DMS79 treated with DMSO at 0.1 percent for 48 hours (cell line): Measurements from ENCODE around the gene ST8SIA5.
A peak's percentile ranks its signal among the peaks of the same experiment; 100 is the strongest.
"Not testable (repeated sequence)": the region's sequence is repeated elsewhere in the genome, so short reads cannot be mapped to it uniquely, and the experiment has no call there.

Experiments used
- DNase-seq: peaks from one replicate; lab custom pipeline; 2025; lab: John Stamatoyannopoulos, UW

ST8SIA5 gene

GRCh38 chr18:46756559-46757201 lies at the start of gene ST8SIA5:
Gene ST8SIA5 (minus strand): TSS chr18:46757053. CDS start chr18:46756508, 545 bp downstream.
- peak; percentile 37 for DNase-seq

- DNase-seq: not testable (repeated sequence)
These were observed 39.1 kb upstream of the ST8SIA5 start for GRCh38 chr18:46795945-46796344.

GRCh38 chr18:46794607-46795006 lies 37.8 kb upstream of the ST8SIA5 start:
- no peak for DNase-seq

- DNase-seq: peak; percentile 49
These were observed 36.7 kb upstream of the ST8SIA5 start for GRCh38 chr18:46793565-46793964.

- DNase-seq: no peak
These were observed 32.2 kb upstream of the ST8SIA5 start for GRCh38 chr18:46789088-46789487.

- DNase-seq: no peak
These were observed 30.8 kb upstream of the ST8SIA5 start for GRCh38 chr18:46787674-46788073.

- no peak for DNase-seq
These were observed 15.5 kb upstream of the ST8SIA5 start for GRCh38 chr18:46772357-46772756.

- DNase-seq: no peak
These were observed 14.3 kb upstream of the ST8SIA5 start for GRCh38 chr18:46771141-46771540.

GRCh38 chr18:46770708-46771107 lies 13.9 kb upstream of the ST8SIA5 start:
- no peak for DNase-seq

GRCh38 chr18:46768166-46768921 lies 11.5 kb upstream of the ST8SIA5 start:
- DNase-seq: no peak

GRCh38 chr18:46767217-46767616 lies 10.4 kb upstream of the ST8SIA5 start:
- DNase-seq: no peak

GRCh38 chr18:46764586-46764985 lies 7.7 kb upstream of the ST8SIA5 start:
- no peak for DNase-seq

GRCh38 chr18:46761059-46761769 lies 4.4 kb upstream of the ST8SIA5 start:
- no peak for DNase-seq

GRCh38 chr18:46759890-46760289 lies 3.0 kb upstream of the ST8SIA5 start:
- DNase-seq: peak; percentile 21

- no peak for DNase-seq
These were observed 761 bp downstream of the ST8SIA5 start for GRCh38 chr18:46756025-46756558.

GRCh38 chr18:46755315-46756024 lies 1.4 kb downstream of the ST8SIA5 start:
- no peak for DNase-seq

GRCh38 chr18:46754661-46755292 lies 2.1 kb downstream of the ST8SIA5 start:
- DNase-seq: no peak

GRCh38 chr18:46754188-46754587 lies 2.7 kb downstream of the ST8SIA5 start:
- no peak for DNase-seq

- no peak for DNase-seq
These were observed 5.0 kb downstream of the ST8SIA5 start for GRCh38 chr18:46751882-46752281.

- no peak for DNase-seq
These were observed 6.2 kb downstream of the ST8SIA5 start for GRCh38 chr18:46750626-46751025.

GRCh38 chr18:46748466-46748865 lies 8.4 kb downstream of the ST8SIA5 start:
- no peak for DNase-seq

- no peak for DNase-seq
These were observed 16.8 kb downstream of the ST8SIA5 start for GRCh38 chr18:46740046-46740445.
